ENCODE data around the gene WIPF2.
"Not testable (repeated sequence)": the region's sequence is repeated elsewhere in the genome, so short reads cannot be mapped to it uniquely, and the experiment has no call there.

The WIPF2 gene

GRCh38 chr17:40259505-40259904 lies 40.4 kb downstream of the WIPF2 start:
- FAIRE-seq, result no peak

GRCh38 chr17:40260528-40260927 lies 41.4 kb downstream of the WIPF2 start:
- FAIRE-seq, result no peak

- FAIRE-seq, result no peak
These were observed 45.5 kb downstream of the WIPF2 start for GRCh38 chr17:40264458-40265185.

- no peak for FAIRE-seq
These were observed 46.2 kb downstream of the WIPF2 start for GRCh38 chr17:40265337-40265736.

GRCh38 chr17:40266882-40267281 lies 47.8 kb downstream of the WIPF2 start:
- no peak for FAIRE-seq

GRCh38 chr17:40268141-40268712 lies 49.1 kb downstream of the WIPF2 start:
- FAIRE-seq, result no peak

- FAIRE-seq, result no peak
These were observed 59.3 kb downstream of the WIPF2 start for GRCh38 chr17:40278414-40278813.

GRCh38 chr17:40279402-40279801 lies 60.3 kb downstream of the WIPF2 start:
- FAIRE-seq, result no peak

- no peak for FAIRE-seq
These were observed 62.6 kb downstream of the WIPF2 start for GRCh38 chr17:40281663-40282062.

- FAIRE-seq, result no peak
These were observed 64.6 kb downstream of the WIPF2 start for GRCh38 chr17:40283662-40284061.

GRCh38 chr17:40284085-40284713 lies 65.1 kb downstream of the WIPF2 start:
- no peak for FAIRE-seq

GRCh38 chr17:40286473-40286872 lies 67.4 kb downstream of the WIPF2 start:
- FAIRE-seq, result no peak

GRCh38 chr17:40287159-40287493 lies 68.0 kb downstream of the WIPF2 start:
- FAIRE-seq, result no peak

GRCh38 chr17:40287494-40288369 lies 68.6 kb downstream of the WIPF2 start, which contains the start of gene CDC6:
TSS of gene CDC6 (plus strand) at chr17:40287879. CDS start at chr17:40289421, 1,542 bp downstream.
- FAIRE-seq, result peak; percentile 98

GRCh38 chr17:40290629-40291280 lies 71.7 kb downstream of the WIPF2 start:
- peak; percentile 86 for FAIRE-seq

- FAIRE-seq, result no peak
These were observed 72.2 kb downstream of the WIPF2 start for GRCh38 chr17:40291281-40291664.

GRCh38 chr17:40293363-40293762 lies 74.3 kb downstream of the WIPF2 start:
- FAIRE-seq, result no peak

GRCh38 chr17:40295488-40296436 lies 76.7 kb downstream of the WIPF2 start:
- no peak for FAIRE-seq

GRCh38 chr17:40297511-40297910 lies 78.4 kb downstream of the WIPF2 start:
- no peak for FAIRE-seq

- no peak for FAIRE-seq
These were observed 79.6 kb downstream of the WIPF2 start for GRCh38 chr17:40298726-40299125.

GRCh38 chr17:40299159-40299757 lies 80.2 kb downstream of the WIPF2 start:
- not testable (repeated sequence) for FAIRE-seq

All from A204.1 (cell line).